Type B pancreatic cell (in vitro differentiated cells): ENCODE results near the gene GNPNAT1. TPM values are rescaled to one million over a fixed set of nuclear protein-coding genes. Genes with fewer than 3 reads are reported as not detected.

ENCODE experiments used
- DNase-seq: peaks from one replicate; pipeline ENCODE4 v3.0.0; 2021; ENCODE audit warnings: mixed read lengths; ENCODE audit not compliant: unreplicated experiment; ENCODE audit errors: extremely low spot score
- H3K27ac Mint-ChIP-seq: 2 replicates; pipeline ENCODE4 v1.8.0; 2021; ENCODE audit warnings: mild to moderate bottlenecking, mixed read lengths
- H3K27me3 Mint-ChIP-seq: 2 replicates; pipeline ENCODE4 v1.8.0; 2021; ENCODE audit warnings: mixed read lengths
- H3K36me3 Mint-ChIP-seq: 2 replicates; pipeline ENCODE4 v1.8.0; 2021; ENCODE audit warnings: mixed read lengths
- H3K4me1 Mint-ChIP-seq: one replicate; pipeline ENCODE4 v1.8.0; 2021; ENCODE audit warnings: mixed read lengths; ENCODE audit not compliant: unreplicated experiment
- H3K4me3 Mint-ChIP-seq: 2 replicates; pipeline ENCODE4 v1.8.0; 2021; ENCODE audit warnings: mild to moderate bottlenecking, mixed read lengths
- H3K9me3 Mint-ChIP-seq: 2 replicates; pipeline ENCODE4 v1.8.0; 2021; ENCODE audit warnings: mixed read lengths
- CTCF ChIP-seq: fragments of 200-600 bp; sonication (generic); conservative IDR thresholded peaks from 2 replicates; pipeline ENCODE4 v1.5.0; 2021; ENCODE audit warnings: antibody characterized with exemption, mild to moderate bottlenecking
- total RNA-seq: library from RNA; stranded (reverse); gene quantifications from 2 replicates; pipeline ENCODE4 v1.2.1, GENCODE V29; 2021; ENCODE audit warnings: low replicate concordance

GNPNAT1 gene
- total RNA-seq, 1 donor from 2014 or later = 26.6 TPM

GRCh38 chr14:52834440-52834842 is 43.0 kb upstream of the GNPNAT1 start:
- DNase-seq = no peak

DNA sequence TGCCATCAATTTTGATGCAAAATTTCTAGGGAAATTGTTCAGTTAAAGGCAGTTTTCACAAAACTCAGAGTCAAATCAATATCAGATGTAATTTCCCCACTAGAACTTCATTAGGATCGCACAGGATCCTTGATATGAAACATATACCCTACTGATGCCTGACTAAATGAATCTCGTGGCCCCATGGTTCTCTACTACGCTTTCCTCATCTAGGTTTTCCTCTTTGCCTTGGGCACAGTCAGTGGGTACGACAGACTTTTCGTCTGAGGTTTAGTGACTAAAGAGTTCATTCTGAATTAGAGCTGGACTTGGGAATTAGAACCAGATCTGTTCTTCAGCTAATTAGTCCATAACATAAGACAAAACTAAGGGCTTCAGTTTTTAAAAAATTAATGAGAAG is 42.5 kb upstream of the GNPNAT1 start:
- Mint-ChIP-seq H3K27me3 (peaks cover 8% of the 10 kb centered on the region), H3K4me3 (peak overlapping the region; percentile 13), H3K9me3 (no peaks in the 10 kb centered on the region), H3K36me3 (no peaks in the 10 kb centered on the region), H3K4me1 (peaks cover 40% of the 10 kb centered on the region), H3K27ac (peak overlapping the region; percentile 22)
- no peak for DNase-seq
- no peak for TF ChIP-seq CTCF

More at GRCh38 chr14:52834440-52834842, 43.0 kb upstream of the GNPNAT1 start:
- Mint-ChIP-seq H3K27ac (peak overlapping the region; percentile 87), H3K9me3 (no peaks in the 10 kb centered on the region), H3K4me3 (peak overlapping the region; percentile 55), H3K36me3 (no peaks in the 10 kb centered on the region), H3K27me3 (peaks cover 5% of the 10 kb centered on the region), H3K4me1 (peaks cover 37% of the 10 kb centered on the region)
- no peak for TF ChIP-seq CTCF

- Mint-ChIP-seq H3K27ac (peak overlapping the region; percentile 67), H3K9me3 (no peaks in the 10 kb centered on the region), H3K4me1 (peaks cover 26% of the 10 kb centered on the region), H3K36me3 (no peaks in the 10 kb centered on the region), H3K27me3 (peaks cover 8% of the 10 kb centered on the region), H3K4me3 (peak overlapping the region; percentile 1)
- no peak for DNase-seq
- TF ChIP-seq CTCF = no peak
Measured at GRCh38 chr14:52829527-52830185, 38.2 kb upstream of the GNPNAT1 start.

DNA sequence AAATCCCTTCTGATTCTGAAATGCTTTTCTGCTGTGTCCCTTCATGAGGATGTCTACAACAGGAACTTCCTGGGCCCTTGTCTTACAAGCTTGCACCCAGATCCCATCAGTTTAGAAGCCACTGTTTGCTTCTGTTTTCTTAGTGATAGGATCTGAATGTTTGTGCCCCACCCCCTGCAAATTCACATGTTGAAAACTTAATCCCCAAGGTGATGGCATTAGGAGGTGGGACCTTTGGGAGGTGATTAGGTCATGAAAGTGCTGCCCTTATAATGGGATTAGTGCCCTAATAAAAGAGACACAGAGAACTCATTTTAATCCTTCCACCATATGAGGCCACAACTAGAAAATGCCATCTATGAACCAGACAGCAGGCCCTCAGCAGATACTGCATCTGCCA is 36.0 kb upstream of the GNPNAT1 start:
- Mint-ChIP-seq H3K4me3 (no peak overlapping the region), H3K27me3 (peaks cover 8% of the 10 kb centered on the region), H3K4me1 (peaks cover 26% of the 10 kb centered on the region), H3K9me3 (no peaks in the 10 kb centered on the region), H3K36me3 (no peaks in the 10 kb centered on the region), H3K27ac (no peak overlapping the region)
- no peak for TF ChIP-seq CTCF
- no peak for DNase-seq

- peaks cover 8% of the 10 kb centered on the region for H3K27me3 Mint-ChIP-seq
- TF ChIP-seq CTCF = no peak
- H3K9me3 Mint-ChIP-seq = no peaks in the 10 kb centered on the region
- DNase-seq = no peak
- no peak overlapping the region for H3K4me3 Mint-ChIP-seq
- H3K36me3 Mint-ChIP-seq = no peaks in the 10 kb centered on the region
- H3K27ac Mint-ChIP-seq = no peak overlapping the region
- H3K4me1 Mint-ChIP-seq = peaks cover 15% of the 10 kb centered on the region
Measured at GRCh38 chr14:52825085-52825484, 33.7 kb upstream of the GNPNAT1 start.
